HG02970 (cell line): ENCODE data around the gene PRR5L.

Experiments
- ATAC-seq: cut with Tn5 transposase; IDR thresholded peaks from one replicate; pipeline ENCODE4 v1.9.1; 2021; ENCODE audit warnings: mild to moderate bottlenecking, moderate library complexity, moderate number of reproducible peaks; ENCODE audit not compliant: unreplicated experiment, low FRiP score

PRR5L gene

DNA sequence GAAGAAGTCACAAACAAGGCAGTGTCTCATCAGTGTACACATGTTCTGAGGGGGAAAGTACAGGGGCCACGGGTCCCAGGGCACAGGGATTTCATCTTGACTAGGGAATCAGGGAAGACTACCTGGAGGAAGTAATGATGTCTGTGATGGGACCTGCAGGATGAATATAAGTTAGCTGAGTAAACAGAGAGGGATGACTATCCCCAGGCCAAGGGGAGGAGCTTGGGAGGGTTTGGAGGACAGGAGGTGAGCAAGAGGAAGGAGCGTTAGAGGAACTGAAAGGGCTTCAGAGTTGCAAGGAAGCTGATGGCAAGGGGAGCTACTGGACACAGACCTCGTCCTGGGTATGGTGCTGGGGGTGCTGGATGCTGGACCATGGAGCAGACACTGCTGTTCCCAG lies 157.6 kb downstream of the PRR5L start:
- ATAC-seq: no peak

DNA sequence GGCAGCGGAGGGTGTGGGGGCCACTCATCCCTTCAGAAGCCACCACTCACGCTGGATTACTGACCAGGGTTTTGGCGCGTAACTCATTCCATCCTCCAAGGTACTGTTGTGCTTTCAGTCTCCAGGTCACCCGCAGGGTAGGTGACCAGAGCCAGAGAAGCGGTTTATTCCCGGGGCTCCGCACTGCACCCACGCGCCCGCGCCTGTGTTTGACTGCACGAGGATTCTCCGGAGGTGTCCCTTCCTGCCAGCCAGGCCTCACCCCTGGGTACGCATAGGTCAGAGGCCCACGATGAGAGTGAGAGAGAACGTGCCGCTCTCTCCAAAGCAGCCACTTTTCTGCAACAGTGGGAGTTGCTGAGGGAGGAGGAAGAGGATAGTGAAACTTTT lies 158.5 kb downstream of the PRR5L start:
- ATAC-seq: no peak

DNA sequence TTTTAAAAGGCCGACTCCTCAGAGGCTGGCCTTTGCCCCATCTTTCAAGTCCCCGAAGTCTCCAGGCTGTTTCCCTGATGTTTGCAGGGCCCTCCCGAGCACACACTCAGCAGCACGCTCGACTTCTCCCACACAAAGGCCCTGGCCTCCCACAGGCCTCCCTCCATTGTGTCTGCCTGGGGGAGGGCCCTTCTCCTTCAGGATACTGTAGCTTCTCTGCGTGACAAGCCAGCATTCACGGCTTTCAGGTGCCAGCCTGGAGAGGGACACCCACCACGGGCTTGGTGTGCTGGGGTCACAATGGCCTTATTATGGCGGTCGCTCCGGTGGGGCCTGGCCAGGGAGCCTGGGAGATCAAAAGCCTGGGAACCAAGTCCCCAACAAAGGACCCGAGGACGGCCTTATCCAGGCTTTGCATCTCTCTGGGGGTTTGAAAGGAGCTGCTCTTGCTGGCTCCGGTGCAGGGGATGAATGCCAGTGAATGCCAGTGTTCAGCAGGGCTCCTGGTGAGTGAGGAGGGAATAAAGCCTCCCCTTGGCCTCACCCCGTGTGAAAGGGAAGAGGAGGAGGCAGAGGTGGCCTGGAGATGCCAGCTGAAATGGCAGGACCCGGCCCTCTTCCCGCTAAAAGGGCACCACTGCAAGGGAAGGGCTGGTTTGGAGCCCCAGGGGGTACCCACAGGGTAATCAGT lies 159.0 kb downstream of the PRR5L start:
- no peak for ATAC-seq

DNA sequence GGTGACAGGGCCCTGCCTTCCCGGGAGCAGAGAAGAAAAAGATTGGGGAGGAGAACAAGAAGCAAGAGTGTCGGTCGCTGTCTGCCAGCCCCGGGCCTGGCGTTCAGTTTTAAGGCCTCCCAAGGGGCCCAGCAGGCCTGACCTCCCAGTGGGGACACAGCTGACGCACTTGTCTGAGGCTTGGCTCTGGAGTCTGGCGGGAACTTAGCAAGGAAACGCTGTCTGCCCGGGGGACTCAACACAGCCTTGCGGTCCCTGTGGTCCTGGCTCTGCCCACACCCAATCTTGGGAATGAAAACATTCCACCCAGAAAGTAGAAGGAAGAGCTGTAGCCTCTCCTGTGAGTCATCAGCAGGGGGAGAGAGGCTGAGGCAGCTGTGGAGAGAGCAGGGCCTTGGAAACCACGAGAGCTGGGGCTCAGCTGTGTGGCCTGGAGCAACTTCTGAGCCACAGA lies 159.6 kb downstream of the PRR5L start:
- ATAC-seq: no peak

DNA sequence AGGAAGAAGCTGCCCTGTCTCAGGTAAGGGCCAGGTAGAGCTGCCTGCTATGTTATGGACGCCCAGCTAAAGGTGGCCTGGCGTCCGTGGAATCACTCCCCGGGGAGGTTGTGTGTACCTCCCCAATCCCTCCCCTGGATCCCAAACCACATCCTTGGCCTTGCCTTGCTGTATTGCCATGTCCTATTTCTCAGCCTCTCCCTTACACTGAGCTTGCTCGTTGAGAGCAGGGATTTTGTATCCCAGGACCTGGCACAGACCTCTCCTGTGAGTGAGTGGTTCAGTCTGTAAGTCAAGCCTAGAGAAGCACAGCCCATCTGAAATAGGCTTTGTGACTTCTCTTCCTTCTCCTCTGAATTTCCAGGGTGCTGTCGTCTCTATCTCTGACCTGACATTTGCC lies 160.1 kb downstream of the PRR5L start:
- no peak for ATAC-seq

DNA sequence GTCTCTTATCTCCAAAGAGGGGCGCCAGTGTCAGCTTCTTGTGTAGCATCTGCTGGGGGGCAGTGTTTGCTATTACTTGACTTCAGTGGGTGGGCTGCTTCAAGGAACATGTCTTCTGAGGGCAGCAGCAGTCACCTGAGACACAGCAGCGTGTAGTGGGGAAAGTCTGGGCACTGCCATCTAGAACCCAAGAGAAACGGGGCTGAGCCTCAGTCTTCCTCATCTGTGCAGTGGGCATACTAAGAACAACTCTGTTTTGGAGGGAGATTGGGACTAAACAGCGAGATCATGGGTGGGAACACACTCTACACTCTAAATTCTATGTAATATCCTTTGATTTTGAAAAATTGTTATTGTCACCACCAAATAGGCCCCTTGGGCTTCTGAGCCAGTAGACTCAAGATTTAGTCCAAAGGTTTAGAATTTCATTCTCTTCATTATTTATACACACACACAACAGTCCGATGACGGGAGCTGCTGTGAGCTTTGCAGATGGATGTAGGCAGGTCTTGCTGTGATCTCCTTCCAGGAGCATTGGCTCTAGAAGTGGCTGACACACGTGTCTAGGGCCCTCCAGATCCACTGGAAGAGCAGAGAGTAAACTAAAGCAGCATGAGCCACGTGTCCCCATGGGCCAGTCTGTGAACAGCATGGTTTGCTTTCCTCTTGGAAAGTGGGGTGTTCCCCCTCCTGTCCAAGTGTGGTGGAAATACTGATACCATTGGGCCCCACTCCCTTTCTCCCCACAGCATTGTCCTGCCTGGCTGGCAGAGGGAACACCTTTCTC lies 162.2 kb downstream of the PRR5L start:
- ATAC-seq: no peak

DNA sequence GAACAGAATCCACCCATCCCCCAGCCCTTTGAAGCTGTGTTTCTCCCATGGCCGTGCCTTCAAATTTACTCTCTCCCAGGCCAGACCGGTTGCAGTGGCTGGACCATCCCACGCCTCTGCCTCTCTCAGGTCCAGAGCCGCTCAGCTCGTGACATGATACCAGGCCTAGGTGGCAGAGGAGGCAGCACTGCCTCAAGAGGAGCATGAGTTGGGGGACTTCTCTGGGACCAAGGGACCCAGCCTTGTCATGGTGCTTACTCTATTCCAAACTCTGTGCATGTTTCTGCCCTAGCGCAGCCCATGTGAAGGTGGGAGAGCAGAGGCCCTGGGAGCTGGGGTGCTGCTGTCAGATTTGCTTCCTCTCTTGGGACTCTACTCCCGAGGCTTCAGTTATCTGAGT lies 163.0 kb downstream of the PRR5L start:
- ATAC-seq: no peak

DNA sequence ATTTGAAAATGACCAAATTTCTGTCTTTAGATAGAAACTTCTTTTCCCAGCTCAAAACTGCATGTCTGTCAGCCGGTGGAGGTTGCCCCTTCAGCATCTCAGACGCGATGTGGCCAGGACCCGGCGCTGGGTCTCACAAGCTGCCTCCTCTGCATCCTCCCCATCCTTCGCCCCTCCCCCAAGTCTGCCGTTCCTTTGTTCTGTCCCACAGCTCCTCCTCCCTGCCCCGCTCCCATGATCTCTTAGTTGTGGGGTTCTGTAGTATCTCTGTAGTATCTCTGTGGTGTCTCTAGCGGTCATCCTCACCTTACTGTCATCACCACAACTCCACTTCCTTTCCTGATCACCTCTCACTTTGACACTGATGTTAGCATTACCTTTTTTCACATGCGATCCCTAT lies 164.1 kb downstream of the PRR5L start:
- no peak for ATAC-seq

DNA sequence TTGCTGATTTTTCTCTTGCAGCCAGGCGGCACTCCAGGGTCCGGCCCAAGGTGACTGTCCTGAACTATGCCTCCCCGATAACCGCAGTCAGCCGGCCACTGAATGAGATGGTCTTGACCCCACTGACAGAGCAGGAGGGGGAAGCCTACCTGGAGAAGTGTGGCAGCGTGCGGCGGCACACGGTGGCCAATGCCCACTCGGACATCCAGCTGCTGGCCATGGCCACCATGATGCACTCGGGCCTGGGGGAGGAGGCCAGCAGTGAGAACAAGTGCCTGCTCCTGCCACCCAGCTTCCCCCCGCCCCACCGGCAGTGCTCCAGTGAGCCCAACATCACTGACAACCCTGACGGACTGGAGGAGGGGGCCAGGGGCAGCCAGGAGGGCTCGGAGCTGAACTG lies 166.2 kb downstream of the PRR5L start:
- ATAC-seq: no peak

DNA sequence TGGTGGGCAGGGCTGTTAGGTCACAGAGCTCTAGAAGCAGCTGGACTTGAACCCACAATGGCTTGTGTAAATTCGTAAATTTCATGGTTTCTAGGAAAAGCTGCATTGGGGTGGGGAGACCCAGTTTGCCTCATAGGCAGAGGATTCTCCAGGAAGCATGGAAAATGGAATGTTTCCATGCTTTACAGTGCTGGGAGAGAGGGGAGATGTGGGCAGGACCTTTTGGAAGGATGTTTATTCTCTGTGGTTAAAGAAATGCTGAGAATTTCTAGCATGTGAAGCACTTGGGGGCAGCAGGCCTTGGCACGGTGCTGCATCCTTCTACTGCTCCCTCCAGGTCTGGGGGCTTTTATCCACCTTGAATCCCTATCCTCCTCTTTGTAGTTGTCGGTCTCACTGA lies 167.7 kb downstream of the PRR5L start:
- no peak for ATAC-seq

DNA sequence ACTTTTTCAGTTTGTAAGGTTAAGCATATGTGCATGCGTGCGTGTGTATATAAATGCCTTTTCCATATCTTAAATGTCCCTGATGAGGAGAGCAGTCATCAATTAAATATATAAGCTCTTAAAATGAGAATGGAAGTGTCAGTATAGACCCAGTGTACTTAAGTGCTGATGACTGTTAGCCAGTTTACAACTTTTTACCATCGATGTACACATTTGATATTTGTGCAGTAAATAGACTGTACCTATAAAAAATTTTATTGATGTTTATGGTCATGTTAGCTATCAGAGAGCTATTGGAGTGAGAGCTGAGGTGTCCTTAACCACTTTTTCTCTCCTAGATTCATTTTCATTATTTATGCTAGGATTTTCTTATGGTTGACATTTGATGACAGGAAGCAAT lies 168.6 kb downstream of the PRR5L start:
- no peak for ATAC-seq

DNA sequence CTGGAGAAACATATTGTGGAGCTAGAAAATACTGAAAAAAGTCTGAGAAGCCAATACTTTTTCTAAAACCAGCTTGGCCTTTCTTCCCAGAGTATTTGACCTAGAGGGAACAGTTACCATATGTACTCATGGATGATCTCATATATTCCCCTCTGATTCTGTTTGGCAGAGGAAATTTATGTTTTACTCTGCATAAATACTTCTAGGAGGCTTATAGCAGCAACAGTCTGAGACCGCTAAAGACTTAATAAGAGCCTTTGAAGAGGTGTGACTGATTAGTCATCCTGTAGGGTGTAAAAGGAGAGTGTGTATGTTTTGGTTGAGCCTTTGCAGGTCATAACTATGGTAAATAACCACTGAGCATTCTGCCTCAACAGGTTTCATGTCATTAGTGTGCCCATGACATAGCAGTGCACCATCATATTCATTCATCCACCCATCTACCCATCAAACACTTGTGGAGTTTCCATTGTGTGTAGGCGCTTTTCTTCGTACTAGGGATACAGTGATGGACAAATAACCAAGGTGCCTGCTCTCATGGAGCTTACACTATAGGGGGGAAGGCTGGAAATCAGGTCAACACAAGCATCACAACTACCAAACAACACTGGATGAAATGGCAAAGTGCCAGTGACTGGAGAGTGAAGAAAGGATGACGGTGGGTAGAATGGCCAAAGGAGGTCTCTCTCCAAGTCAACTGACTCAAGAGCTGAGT lies 169.5 kb downstream of the PRR5L start:
- no peak for ATAC-seq

DNA sequence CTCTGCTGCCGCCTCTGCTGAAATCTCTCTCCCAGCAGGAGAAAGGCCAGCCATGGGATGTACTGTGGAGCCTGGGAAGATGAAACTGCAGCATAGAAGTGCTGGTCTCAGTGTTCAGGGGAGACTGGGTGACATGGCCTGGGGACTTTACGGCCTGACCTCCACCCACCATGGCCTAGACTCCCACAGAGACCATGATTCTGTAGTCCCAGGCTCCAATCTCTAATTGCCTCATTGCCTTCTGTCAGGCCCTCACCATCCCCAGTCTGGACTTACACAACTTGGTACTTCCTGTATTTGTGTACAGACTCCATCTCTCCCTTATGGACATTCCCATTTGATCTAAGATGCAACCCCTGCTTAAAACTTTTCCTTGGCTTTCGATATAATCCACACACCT lies 170.9 kb downstream of the PRR5L start:
- ATAC-seq: no peak

DNA sequence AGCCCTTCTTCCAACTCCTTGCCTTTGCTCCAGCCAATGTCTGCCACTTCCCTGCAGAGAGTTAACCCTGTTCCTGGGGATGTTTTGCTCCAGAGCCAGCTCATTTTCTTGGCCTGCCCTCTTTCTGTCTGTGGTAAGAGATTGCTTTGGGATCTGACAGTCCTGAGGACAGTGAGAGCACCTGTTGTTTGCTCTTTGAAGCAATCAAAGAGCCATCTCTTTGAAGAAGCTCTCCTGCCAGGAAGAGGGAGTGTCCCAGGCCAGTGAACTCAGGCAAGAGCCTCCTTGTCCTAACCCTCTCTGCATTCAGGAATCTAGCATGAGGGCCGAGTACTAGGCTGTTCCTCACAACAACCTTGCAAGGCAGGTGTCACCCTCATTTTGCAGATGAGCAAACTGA lies 171.8 kb downstream of the PRR5L start:
- ATAC-seq: no peak

DNA sequence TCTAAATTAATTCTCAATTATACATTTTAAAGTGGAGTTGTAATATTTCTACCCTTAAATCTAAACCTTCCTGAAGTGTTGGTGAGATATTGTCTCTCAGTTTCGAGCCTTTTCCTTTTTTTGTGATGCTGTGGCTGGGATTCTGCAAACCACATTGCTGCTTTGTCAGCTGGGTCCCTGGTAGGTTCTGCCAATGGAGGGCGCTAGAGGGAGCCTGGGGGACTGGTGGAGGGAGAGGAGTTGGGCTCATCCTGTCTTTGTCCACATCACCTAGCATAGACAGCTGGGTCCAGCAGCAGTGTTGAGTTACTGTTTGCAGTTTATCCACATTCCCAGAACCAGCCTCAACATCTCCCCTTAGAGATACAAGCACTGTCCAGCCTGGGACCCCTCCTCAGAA lies 173.0 kb downstream of the PRR5L start:
- ATAC-seq: no peak

DNA sequence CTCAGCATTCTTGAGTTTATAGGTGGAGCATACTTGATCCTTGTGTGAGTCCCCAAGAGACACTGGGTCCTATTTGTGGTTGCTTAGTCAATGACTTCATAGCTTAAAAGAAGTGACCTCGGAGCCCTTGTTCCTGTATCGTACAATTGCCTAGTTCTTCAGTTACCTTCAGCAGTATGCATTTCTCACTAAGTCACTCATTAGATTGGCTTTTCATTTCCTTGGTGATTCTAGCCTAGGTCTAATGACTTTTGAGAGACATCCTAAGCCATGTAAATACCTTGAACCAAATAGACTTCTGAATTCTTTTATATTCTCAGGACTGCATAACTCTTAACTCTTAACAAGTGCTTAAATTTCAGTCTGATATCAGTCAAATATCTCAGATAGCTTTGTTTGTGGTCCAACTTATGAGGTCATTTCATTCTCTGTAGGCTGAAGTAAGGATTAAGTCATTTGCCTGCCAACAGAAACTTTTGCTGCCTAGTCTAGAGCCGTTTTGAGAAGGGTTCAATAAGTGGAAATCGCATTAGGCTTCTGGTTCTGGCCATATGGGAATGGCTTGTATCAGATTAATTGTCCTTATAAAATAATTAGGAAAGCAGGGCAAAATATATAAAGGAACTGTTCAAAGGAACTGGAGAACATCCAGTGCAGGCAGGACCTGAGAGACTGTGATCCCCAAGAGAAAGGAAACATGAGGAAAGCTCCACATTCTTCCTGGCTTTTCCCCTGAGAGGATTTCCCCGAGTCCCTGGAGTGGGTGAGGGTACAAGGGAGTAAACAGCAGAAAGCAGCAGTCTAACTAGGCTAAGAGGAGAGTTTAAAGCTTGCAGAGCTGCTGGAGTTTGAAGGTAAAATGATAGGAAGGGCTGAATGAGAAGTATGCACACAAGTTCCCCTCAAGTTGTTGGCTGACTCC lies 174.1 kb downstream of the PRR5L start:
- ATAC-seq: no peak

DNA sequence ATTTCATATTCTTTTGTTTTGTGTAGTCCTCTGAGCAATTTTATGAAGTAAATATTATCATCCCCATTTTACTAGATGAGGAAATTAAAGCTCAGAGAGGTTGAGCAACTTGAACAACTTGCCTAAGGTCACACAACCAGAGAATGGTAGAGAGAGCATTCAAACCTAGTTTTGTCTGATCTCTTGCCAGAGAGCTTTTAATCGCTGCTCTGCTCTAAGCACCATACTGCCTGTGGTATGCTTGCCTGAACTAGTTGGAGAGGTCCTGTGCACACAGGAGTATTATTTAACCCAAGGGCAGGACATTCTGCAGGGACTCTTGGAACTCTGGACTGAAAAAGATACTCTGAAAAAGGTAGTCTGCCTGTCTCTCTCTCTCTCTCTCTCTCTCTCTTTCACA lies 175.5 kb downstream of the PRR5L start:
- no peak for ATAC-seq

DNA sequence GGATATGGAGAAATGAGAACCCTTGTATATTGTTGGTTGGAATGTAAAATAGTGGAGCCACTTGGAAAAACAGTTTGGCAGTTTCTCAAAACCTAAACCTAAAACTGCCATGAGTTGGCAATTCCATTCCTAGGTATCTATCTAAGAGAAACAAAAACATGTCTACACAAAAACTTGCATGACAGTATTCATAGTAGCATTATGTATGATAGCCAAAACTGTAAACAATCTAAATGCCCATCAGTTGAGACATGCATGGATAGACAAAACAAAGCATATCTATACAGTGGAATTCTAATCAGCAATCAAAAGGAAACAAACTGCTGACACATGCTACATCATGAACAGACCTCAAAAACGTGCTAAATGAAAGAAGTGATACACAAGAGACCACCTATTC lies 179.1 kb downstream of the PRR5L start:
- ATAC-seq: no peak

DNA sequence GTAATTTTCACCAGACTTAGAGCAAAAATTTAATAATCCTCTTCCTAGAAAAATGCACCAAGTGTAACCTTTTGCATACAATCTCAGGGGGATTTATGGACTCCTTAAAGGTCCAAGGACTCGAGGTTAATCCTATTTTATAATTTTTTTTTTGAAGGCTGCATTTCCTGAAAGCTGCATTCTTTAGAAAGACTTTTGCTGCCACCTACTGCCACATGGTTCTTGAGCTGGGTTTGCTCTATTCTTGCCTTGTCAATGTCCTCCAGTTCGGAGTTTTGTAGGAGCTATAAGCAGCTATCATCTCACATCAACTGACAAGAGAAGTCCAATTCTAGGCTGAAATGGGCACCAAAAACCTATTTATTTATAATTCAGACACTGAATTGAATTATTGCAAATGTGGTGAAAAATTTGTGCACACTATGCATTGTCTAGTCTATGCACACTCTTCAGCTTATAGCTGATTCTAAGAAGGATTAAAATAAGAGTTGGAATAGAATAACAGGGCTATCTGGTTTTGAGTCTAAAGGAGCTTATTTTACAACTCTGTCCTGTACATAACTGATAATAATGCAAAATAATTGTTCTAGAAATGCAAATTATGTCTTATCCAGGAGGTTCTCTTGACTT lies 182.7 kb downstream of the PRR5L start:
- no peak for ATAC-seq

DNA sequence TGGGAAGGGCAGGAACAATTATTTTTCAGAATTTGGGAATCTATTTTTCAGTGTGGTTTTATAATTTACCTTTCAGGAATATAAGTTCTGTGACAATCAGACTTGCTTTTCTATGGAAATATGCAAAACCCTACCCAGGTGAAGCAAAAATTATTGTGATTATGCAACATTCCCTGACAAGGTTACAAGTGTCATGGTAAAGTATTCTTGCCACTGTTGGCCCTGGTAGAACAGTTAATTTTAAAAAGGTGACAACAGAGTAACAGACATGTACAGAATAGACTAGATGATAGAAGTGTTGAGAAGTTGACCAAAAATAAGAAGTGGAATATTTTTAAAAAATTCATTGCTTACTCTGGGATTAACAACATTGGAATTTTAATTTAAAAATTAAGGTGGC lies 184.7 kb downstream of the PRR5L start:
- no peak for ATAC-seq
